Measurements from ENCODE around the gene DENND1A.

- TF ChIP-seq, protein P1, sequence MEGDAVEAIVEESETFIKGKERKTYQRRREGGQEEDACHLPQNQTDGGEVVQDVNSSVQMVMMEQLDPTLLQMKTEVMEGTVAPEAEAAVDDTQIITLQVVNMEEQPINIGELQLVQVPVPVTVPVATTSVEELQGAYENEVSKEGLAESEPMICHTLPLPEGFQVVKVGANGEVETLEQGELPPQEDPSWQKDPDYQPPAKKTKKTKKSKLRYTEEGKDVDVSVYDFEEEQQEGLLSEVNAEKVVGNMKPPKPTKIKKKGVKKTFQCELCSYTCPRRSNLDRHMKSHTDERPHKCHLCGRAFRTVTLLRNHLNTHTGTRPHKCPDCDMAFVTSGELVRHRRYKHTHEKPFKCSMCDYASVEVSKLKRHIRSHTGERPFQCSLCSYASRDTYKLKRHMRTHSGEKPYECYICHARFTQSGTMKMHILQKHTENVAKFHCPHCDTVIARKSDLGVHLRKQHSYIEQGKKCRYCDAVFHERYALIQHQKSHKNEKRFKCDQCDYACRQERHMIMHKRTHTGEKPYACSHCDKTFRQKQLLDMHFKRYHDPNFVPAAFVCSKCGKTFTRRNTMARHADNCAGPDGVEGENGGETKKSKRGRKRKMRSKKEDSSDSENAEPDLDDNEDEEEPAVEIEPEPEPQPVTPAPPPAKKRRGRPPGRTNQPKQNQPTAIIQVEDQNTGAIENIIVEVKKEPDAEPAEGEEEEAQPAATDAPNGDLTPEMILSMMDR (IDR thresholded peaks at IDR 0.05), result no peak
- no peak for TF ChIP-seq POLR2AphosphoS5 (IDR thresholded peaks at IDR 0.05)
- no peak for TF ChIP-seq POLR2A (IDR thresholded peaks at IDR 0.05)
Observed at GRCh38 chr9:123534336-123534735, 395.6 kb downstream of the DENND1A start.
